Mesendoderm (in vitro differentiated cells): ENCODE measurements around the gene TRPM4.

Source experiments
- DNase-seq: peaks from one replicate; pipeline ENCODE4 v3.0.0; 2013
- H2AK5ac ChIP-seq: 2 replicates; pipeline ENCODE4 v1.6.1; 2013; ENCODE audit warnings: low read length, inconsistent platforms
- H2BK120ac ChIP-seq: 2 replicates; pipeline ENCODE4 v1.6.1; 2013; ENCODE audit warnings: low read depth, mild to moderate bottlenecking, low read length, moderate library complexity, mixed read lengths
- H2BK15ac ChIP-seq: replicated peaks from 2 replicates; pipeline ENCODE4 v1.6.1; 2013; ENCODE audit warnings: low read depth, mild to moderate bottlenecking, moderate library complexity
- H2BK5ac ChIP-seq: 2 replicates; pipeline ENCODE4 v1.6.1; 2013; ENCODE audit warnings: low read length, inconsistent platforms
- H3K18ac ChIP-seq: 2 replicates; pipeline ENCODE4 v1.6.1; 2013; ENCODE audit warnings: mild to moderate bottlenecking, low read length, mixed read lengths
- H3K23ac ChIP-seq: one replicate; pipeline ENCODE4 v1.6.1; 2013; ENCODE audit warnings: low read length
- H3K27ac ChIP-seq: 2 replicates; pipeline ENCODE4 v1.5.1; 2013; ENCODE audit warnings: low read depth, mild to moderate bottlenecking, inconsistent platforms, low read length, moderate library complexity
- H3K27me3 ChIP-seq: 2 replicates; pipeline ENCODE4 v1.6.1; 2013; ENCODE audit warnings: low read length, control low read depth, mild to moderate bottlenecking, inconsistent platforms; ENCODE audit not compliant: insufficient read depth, poor library complexity
- H3K36me3 ChIP-seq: 2 replicates; pipeline ENCODE4 v1.6.1; 2013; ENCODE audit warnings: low read length, inconsistent platforms; ENCODE audit not compliant: control insufficient read depth, insufficient read depth
- H3K4ac ChIP-seq: one replicate; pipeline ENCODE4 v1.6.1; 2013; ENCODE audit warnings: low read depth, mild to moderate bottlenecking, low read length, moderate library complexity
- H3K4me1 ChIP-seq: 2 replicates; pipeline ENCODE4 v1.6.1; 2013; ENCODE audit warnings: low read depth, low read length, inconsistent platforms; ENCODE audit not compliant: control insufficient read depth
- H3K4me2 ChIP-seq: 2 replicates; pipeline ENCODE4 v1.6.1; 2013; ENCODE audit warnings: low read length
- H3K4me3 ChIP-seq: 2 replicates; pipeline ENCODE4 v1.5.1; 2013; ENCODE audit warnings: mild to moderate bottlenecking, low read length
- H3K56ac ChIP-seq: one replicate; pipeline ENCODE4 v1.6.1; 2013; ENCODE audit warnings: low read length
- H3K79me1 ChIP-seq: 2 replicates; pipeline ENCODE4 v1.6.1; 2013; ENCODE audit warnings: low read length, inconsistent platforms
- H3K79me2 ChIP-seq: 2 replicates; pipeline ENCODE4 v1.6.1; 2013; ENCODE audit warnings: mild to moderate bottlenecking, low read length; ENCODE audit not compliant: control insufficient read depth, insufficient read depth
- H3K9ac ChIP-seq: 2 replicates; pipeline ENCODE4 v1.6.1; 2013; ENCODE audit warnings: low read length, inconsistent platforms
- H4K5ac ChIP-seq: one replicate; pipeline ENCODE4 v1.6.1; 2013; ENCODE audit warnings: low read length
- H4K8ac ChIP-seq: one replicate; pipeline ENCODE4 v1.6.1; 2013; ENCODE audit warnings: low read depth, mild to moderate bottlenecking, control low read depth, low read length, moderate library complexity
- WGBS: extraction: QIAGEN DNeasy Blood & Tissue Kit; methylation state at CpG from one replicate; pipeline ENCODE4 v1.1.7; 2013; ENCODE audit warnings: low lambda C conversion rate, missing lambda C conversion rate; ENCODE audit not compliant: insufficient coverage; ENCODE audit errors: extremely low coverage; 5-methylcytosine and 5-hydroxymethylcytosine counted together

TRPM4 gene

DNA sequence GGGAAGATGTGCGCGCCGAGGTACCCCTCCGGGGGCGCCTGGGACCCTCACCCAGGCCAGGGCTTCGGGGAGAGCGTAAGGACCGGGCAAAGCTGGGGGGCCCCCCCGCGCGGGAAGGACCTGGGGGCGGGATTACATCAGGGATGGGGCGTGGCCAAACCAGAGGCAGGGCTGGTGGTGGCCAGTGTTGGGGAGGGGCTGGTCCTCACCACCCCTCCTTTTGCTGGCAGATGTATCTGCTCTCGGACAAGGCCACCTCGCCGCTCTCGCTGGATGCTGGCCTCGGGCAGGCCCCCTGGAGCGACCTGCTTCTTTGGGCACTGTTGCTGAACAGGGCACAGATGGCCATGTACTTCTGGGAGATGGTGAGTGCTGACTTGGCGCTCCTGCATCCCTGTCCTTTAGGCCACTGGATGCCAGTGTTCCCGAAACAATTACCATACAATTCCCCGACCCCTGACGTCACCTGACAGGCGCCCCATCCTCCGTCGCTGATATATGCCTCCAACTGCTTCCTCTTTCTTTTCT lies 25.3 kb downstream of the TRPM4 start:
- no peak overlapping the region for H4K5ac ChIP-seq
- DNase-seq = no peak
- H3K56ac ChIP-seq = no peak overlapping the region
- H3K4me1 ChIP-seq = no peaks in the 10 kb centered on the region
- no peak overlapping the region for H3K9ac ChIP-seq
- WGBS = no CpG with 5 or more reads among the region's 26 CpGs
- no peaks in the 10 kb centered on the region for H3K79me2 ChIP-seq
- H3K18ac ChIP-seq = no peak overlapping the region
- H3K4ac ChIP-seq = no peak overlapping the region
- no peak overlapping the region for H3K27ac ChIP-seq
- no peak overlapping the region for H2BK15ac ChIP-seq
- H3K4me2 ChIP-seq = no peak overlapping the region
- H2BK120ac ChIP-seq = no peak overlapping the region
- H2AK5ac ChIP-seq = no peak overlapping the region
- no peaks in the 10 kb centered on the region for H3K27me3 ChIP-seq
- no peaks in the 10 kb centered on the region for H3K36me3 ChIP-seq
- H3K4me3 ChIP-seq = no peak overlapping the region
- no peaks in the 10 kb centered on the region for H3K79me1 ChIP-seq
- H4K8ac ChIP-seq = no peak overlapping the region
- no peak overlapping the region for H3K23ac ChIP-seq
- H2BK5ac ChIP-seq = no peak overlapping the region

DNA sequence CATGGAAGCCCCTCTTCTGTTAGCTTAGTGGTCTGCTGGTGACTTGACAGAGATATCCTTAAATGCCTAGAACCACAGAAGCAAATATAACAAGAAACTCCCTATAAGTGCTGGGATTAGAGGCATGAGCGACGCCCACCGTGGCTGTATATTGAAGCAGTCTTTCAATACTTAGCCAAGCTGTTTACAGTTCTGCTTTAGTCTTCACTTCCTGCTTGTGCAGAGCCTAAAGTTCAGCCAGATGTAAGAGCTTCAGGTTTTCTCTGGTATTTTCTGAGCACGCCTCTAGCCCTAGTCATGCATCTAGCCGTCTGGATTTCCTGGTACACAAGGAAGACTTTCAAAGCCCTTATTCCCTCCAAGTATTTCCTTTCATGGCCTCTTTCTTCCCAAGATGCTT lies 28.5 kb downstream of the TRPM4 start:
- Histone ChIP-seq H3K27ac (no peak overlapping the region), H3K79me1 (no peaks in the 10 kb centered on the region), H3K4me2 (no peak overlapping the region), H3K4me1 (no peaks in the 10 kb centered on the region), H4K8ac (no peak overlapping the region), H3K4ac (no peak overlapping the region), H2BK5ac (no peak overlapping the region), H3K56ac (no peak overlapping the region), H4K5ac (no peak overlapping the region), H2BK15ac (no peak overlapping the region), H3K9ac (no peak overlapping the region), H3K23ac (no peak overlapping the region), H3K4me3 (no peak overlapping the region), H3K36me3 (no peaks in the 10 kb centered on the region), H3K18ac (no peak overlapping the region), H3K79me2 (no peaks in the 10 kb centered on the region), H3K27me3 (no peaks in the 10 kb centered on the region), H2AK5ac (no peak overlapping the region), H2BK120ac (no peak overlapping the region)
- no CpG with 5 or more reads among the region's 5 CpGs for WGBS
- DNase-seq = no peak

DNA sequence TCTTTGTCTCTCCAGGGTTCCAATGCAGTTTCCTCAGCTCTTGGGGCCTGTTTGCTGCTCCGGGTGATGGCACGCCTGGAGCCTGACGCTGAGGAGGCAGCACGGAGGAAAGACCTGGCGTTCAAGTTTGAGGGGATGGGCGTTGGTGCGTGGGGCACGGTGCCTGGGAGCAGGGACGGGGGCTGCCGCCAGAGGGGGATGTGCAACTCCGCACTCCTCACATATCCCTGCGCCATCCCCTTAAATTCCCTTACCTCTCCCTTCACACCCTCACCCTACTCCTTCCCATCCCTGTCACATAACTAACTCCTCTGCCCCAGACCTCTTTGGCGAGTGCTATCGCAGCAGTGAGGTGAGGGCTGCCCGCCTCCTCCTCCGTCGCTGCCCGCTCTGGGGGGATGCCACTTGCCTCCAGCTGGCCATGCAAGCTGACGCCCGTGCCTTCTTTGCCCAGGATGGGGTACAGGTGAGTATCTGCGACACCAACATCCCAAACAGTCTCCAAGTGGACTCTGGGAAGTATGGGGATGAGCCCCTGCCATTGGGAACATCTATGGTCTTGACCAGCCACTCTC lies 31.1 kb downstream of the TRPM4 start:
- Histone ChIP-seq H3K4me2 (no peak overlapping the region), H3K18ac (no peak overlapping the region), H3K79me1 (no peaks in the 10 kb centered on the region), H2AK5ac (no peak overlapping the region), H3K9ac (no peak overlapping the region), H2BK5ac (no peak overlapping the region), H4K8ac (no peak overlapping the region), H3K4me3 (no peak overlapping the region), H2BK15ac (no peak overlapping the region), H2BK120ac (no peak overlapping the region), H3K4ac (no peak overlapping the region), H3K23ac (no peak overlapping the region), H4K5ac (no peak overlapping the region), H3K27me3 (no peaks in the 10 kb centered on the region), H3K27ac (no peak overlapping the region), H3K79me2 (no peaks in the 10 kb centered on the region), H3K4me1 (no peaks in the 10 kb centered on the region), H3K56ac (peak overlapping the region; percentile 15), H3K36me3 (no peaks in the 10 kb centered on the region)
- DNase-seq = no peak
- WGBS = no CpG with 5 or more reads among the region's 21 CpGs

DNA sequence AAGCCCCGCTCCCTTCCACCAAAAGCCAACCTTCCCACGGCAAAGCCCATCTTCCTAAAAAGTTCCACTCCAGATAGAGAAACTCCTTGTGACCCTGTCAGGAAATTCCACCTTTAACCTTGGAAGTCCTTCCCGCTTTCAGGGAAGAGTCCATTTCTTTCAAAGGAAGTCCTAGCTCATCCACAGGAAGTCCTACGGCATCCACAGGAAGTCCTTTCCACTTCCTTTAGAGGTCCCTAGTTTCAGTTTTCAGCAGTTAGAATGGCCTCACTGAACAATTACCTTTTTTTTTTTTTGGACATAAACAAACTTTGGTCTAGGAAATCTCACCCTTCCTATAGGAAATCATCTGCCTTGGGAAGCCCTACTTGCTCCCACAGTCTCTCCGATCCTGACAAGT lies 31.7 kb downstream of the TRPM4 start:
- Histone ChIP-seq H3K79me1 (no peaks in the 10 kb centered on the region), H3K4me2 (no peak overlapping the region), H3K56ac (no peak overlapping the region), H2BK15ac (no peak overlapping the region), H3K4ac (no peak overlapping the region), H3K4me1 (no peaks in the 10 kb centered on the region), H2BK120ac (no peak overlapping the region), H3K36me3 (no peaks in the 10 kb centered on the region), H4K8ac (no peak overlapping the region), H3K18ac (no peak overlapping the region), H3K4me3 (no peak overlapping the region), H3K79me2 (no peaks in the 10 kb centered on the region), H2AK5ac (no peak overlapping the region), H3K27me3 (no peaks in the 10 kb centered on the region), H2BK5ac (no peak overlapping the region), H3K27ac (no peak overlapping the region), H3K9ac (no peak overlapping the region), H4K5ac (no peak overlapping the region), H3K23ac (no peak overlapping the region)
- DNase-seq = no peak
- no CpG with 5 or more reads among the region's 5 CpGs for WGBS

DNA sequence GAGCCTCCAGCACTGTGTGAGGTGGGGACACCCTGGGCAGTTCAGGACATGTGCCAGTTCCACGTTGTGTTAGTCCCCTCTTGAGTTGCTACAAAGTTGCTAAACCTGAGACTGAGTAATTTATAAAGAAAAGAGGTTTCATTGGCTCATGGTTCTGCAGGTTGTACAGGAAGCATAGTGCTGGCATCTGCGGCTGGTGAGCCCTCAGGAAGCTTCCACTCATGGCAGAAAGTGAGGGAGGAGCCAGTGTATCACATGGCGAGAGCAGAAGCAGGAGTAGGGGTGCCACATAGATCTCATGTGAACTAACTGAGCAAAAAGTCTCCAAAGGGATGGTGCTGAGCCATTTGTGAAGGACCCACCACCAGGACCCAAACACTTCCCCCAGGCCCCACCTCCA lies 33.2 kb downstream of the TRPM4 start:
- no peaks in the 10 kb centered on the region for H3K79me1 ChIP-seq
- H3K9ac ChIP-seq = no peak overlapping the region
- H3K27ac ChIP-seq = no peak overlapping the region
- no peak for DNase-seq
- no peak overlapping the region for H3K4ac ChIP-seq
- no peaks in the 10 kb centered on the region for H3K27me3 ChIP-seq
- H3K23ac ChIP-seq = no peak overlapping the region
- no peak overlapping the region for H2BK120ac ChIP-seq
- no peak overlapping the region for H2BK5ac ChIP-seq
- no peak overlapping the region for H4K5ac ChIP-seq
- no peak overlapping the region for H3K4me3 ChIP-seq
- H2BK15ac ChIP-seq = no peak overlapping the region
- WGBS = no CpG with 5 or more reads among the region's 3 CpGs
- no peaks in the 10 kb centered on the region for H3K36me3 ChIP-seq
- no peak overlapping the region for H2AK5ac ChIP-seq
- H4K8ac ChIP-seq = no peak overlapping the region
- H3K79me2 ChIP-seq = no peaks in the 10 kb centered on the region
- no peak overlapping the region for H3K56ac ChIP-seq
- no peaks in the 10 kb centered on the region for H3K4me1 ChIP-seq
- no peak overlapping the region for H3K18ac ChIP-seq
- no peak overlapping the region for H3K4me2 ChIP-seq

DNA sequence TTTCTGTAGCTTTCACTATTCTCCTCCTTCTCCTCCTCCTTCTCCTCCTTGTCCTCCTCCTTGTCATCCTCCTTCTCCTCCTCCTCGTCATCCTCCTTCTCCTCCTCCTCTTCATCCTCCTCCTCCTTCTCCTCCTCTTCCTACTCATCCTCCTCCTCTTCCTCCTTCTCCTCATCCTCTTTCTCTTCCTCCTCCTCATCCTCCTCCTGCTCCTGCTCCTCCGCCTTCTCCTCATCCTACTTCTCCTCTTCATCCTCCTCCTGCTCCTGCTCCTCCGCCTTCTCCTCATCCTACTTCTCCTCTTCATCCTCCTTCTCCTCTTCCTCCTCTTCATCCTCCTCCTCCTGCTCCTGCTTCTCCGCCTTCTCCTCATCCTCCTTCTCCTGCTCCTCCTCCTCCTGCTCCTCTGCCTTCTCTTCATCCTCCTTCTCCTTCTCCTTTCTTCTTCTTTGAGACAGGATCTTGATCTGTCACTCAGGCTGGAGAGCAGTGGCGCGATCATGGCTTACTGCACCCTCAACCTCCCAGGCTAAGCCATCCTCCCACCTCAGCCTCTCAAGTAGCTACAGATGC lies 36.3 kb downstream of the TRPM4 start:
- Histone ChIP-seq H3K56ac (no peak overlapping the region), H3K9ac (no peak overlapping the region), H3K79me1 (no peaks in the 10 kb centered on the region), H4K5ac (no peak overlapping the region), H3K23ac (no peak overlapping the region), H3K36me3 (no peaks in the 10 kb centered on the region), H2BK5ac (no peak overlapping the region), H4K8ac (no peak overlapping the region), H3K27me3 (no peaks in the 10 kb centered on the region), H3K18ac (no peak overlapping the region), H2AK5ac (no peak overlapping the region), H3K4me1 (no peaks in the 10 kb centered on the region), H3K4me2 (no peak overlapping the region), H3K4me3 (no peak overlapping the region), H3K4ac (no peak overlapping the region), H3K79me2 (no peaks in the 10 kb centered on the region), H2BK120ac (no peak overlapping the region), H3K27ac (no peak overlapping the region), H2BK15ac (no peak overlapping the region)
- DNase-seq = no peak
- 100% methylated on average over 2 of the region's 6 CpGs for WGBS
